ENCODE data around the gene GNMT.

The GNMT gene

GRCh38 chr6:42971746-42972327, 11.3 kb downstream of the GNMT start:
- Histone ChIP-seq H3K36me3 (ENCODE audit: control insufficient read depth in 4 of 4, insufficient read depth in 4 of 4, low read length in 3 of 4) (peaks cover 0 to 42% (median 26%) of the 10 kb centered on the region in 4 experiments), H3K27me3 (replicated peaks in 2 of 5; ENCODE audit: control insufficient read depth in 4 of 5, insufficient read depth in 5 of 5, low read length in 4 of 5) (no peaks in the 10 kb centered on the region), H3K9me3 (ENCODE audit: control extremely low read depth in 1 of 5, control insufficient read depth in 4 of 5, insufficient read depth in 2 of 5, low read depth in 1 of 5, low read length in 4 of 5) (no peaks in the 10 kb centered on the region), H3K27ac (ENCODE audit: insufficient read depth in 1 of 2, low read depth in 1 of 2, low read length in 2 of 2, poor library complexity in 1 of 2, severe bottlenecking in 2 of 2) (no peak overlapping the region), H3K4me1 (ENCODE audit: control extremely low read depth in 1 of 4, control insufficient read depth in 4 of 4, insufficient read depth in 4 of 4, low read length in 3 of 4) (peaks cover 7 to 16% (median 11%) of the 10 kb centered on the region in 4 experiments), H3K4me3 (ENCODE audit: control insufficient read depth in 1 of 7, extremely low read depth in 1 of 7, insufficient read depth in 4 of 7, low read depth in 2 of 7, low read length in 6 of 7) (no peak overlapping the region)
- POLR2A ChIA-PET, result no interaction called here
- CTCF ChIA-PET, result interaction anchor here (1.5 to 2.3 kb wide), 2 partner anchors 10 to 44 kb away, joined by 4 to 7 read pairs; no protein-coding TSS in a partner anchor
- 91% methylated on average over 3 of the region's 3 CpGs for WGBS (ENCODE audit: insufficient coverage)
- DNase-seq, result no peak

- CTCF ChIA-PET, result interaction anchor here (1.0 to 3.3 kb wide), 2 partner anchors 9 to 61 kb away, joined by 3 to 15 read pairs; no protein-coding TSS in a partner anchor
- no CpG with 5 or more reads among the region's 3 CpGs for WGBS (ENCODE audit: insufficient coverage)
- H3K27me3 ChIP-seq (replicated peaks in 2 of 5; ENCODE audit: control insufficient read depth in 4 of 5, insufficient read depth in 5 of 5, low read length in 4 of 5), result no peaks in the 10 kb centered on the region
- H3K36me3 ChIP-seq (ENCODE audit: control insufficient read depth in 4 of 4, insufficient read depth in 4 of 4, low read length in 3 of 4), result peaks cover 0 to 26% (median 20%) of the 10 kb centered on the region in 4 experiments
- DNase-seq, result no peak
- H3K9me3 ChIP-seq (ENCODE audit: control extremely low read depth in 1 of 5, control insufficient read depth in 4 of 5, insufficient read depth in 2 of 5, low read depth in 1 of 5, low read length in 4 of 5), result no peaks in the 10 kb centered on the region
- no peak overlapping the region for H3K27ac ChIP-seq (ENCODE audit: insufficient read depth in 1 of 2, low read depth in 1 of 2, low read length in 2 of 2, poor library complexity in 1 of 2, severe bottlenecking in 2 of 2)
- H3K4me3 ChIP-seq (ENCODE audit: control insufficient read depth in 1 of 7, extremely low read depth in 1 of 7, insufficient read depth in 4 of 7, low read depth in 2 of 7, low read length in 6 of 7), result no peak overlapping the region
- POLR2A ChIA-PET, result no interaction called here
- peaks cover 7 to 23% (median 18%) of the 10 kb centered on the region in 4 experiments for H3K4me1 ChIP-seq (ENCODE audit: control extremely low read depth in 1 of 4, control insufficient read depth in 4 of 4, insufficient read depth in 4 of 4, low read length in 3 of 4)
Measured at GRCh38 chr6:42973926-42974325, 13.4 kb downstream of the GNMT start.

GRCh38 chr6:42974919-42975505, 14.5 kb downstream of the GNMT start:
- no peak overlapping the region for H3K27ac ChIP-seq (ENCODE audit: insufficient read depth in 1 of 2, low read depth in 1 of 2, low read length in 2 of 2, poor library complexity in 1 of 2, severe bottlenecking in 2 of 2)
- POLR2A ChIA-PET, result interaction anchor here (0.6 kb wide), 1 partner anchor 61 kb away, joined by 3 read pairs; no protein-coding TSS in a partner anchor
- CTCF ChIA-PET, result interaction anchor here (3.3 kb wide), 1 partner anchor 10 kb away, joined by 15 read pairs; no protein-coding TSS in a partner anchor

GRCh38 chr6:42978487-42978838, 17.9 kb downstream of the GNMT start:
- CTCF ChIA-PET, result interaction anchor here (0.9 to 1.2 kb wide), 3 partner anchors 10 to 42 kb away, joined by 3 to 5 read pairs (median 4); no protein-coding TSS in a partner anchor
- under 1% methylated on average over 24 of the region's 28 CpGs for WGBS (ENCODE audit: insufficient coverage)
- DNase-seq, result peak in 1 of 3 donors; percentile 11

More at GRCh38 chr6:42974919-42975505, 14.5 kb downstream of the GNMT start:
- Histone ChIP-seq H3K4me1 (ENCODE audit: control extremely low read depth in 1 of 4, control insufficient read depth in 4 of 4, insufficient read depth in 4 of 4, low read length in 3 of 4) (peaks cover 14 to 32% (median 26%) of the 10 kb centered on the region in 4 experiments), H3K27me3 (replicated peaks in 2 of 5; ENCODE audit: control insufficient read depth in 4 of 5, insufficient read depth in 5 of 5, low read length in 4 of 5) (no peaks in the 10 kb centered on the region), H3K4me3 (ENCODE audit: control insufficient read depth in 1 of 7, extremely low read depth in 1 of 7, insufficient read depth in 4 of 7, low read depth in 2 of 7, low read length in 6 of 7) (no peak overlapping the region), H3K36me3 (ENCODE audit: control insufficient read depth in 4 of 4, insufficient read depth in 4 of 4, low read length in 3 of 4) (peaks cover 0 to 16% (median 12%) of the 10 kb centered on the region in 4 experiments), H3K9me3 (ENCODE audit: control extremely low read depth in 1 of 5, control insufficient read depth in 4 of 5, insufficient read depth in 2 of 5, low read depth in 1 of 5, low read length in 4 of 5) (no peaks in the 10 kb centered on the region)
- WGBS (ENCODE audit: insufficient coverage), result 97% methylated on average over 5 of the region's 5 CpGs
- DNase-seq, result no peak

GRCh38 chr6:42978839-42979522, 18.4 kb downstream of the GNMT start, which contains the start of gene PEX6:
Gene PEX6, minus strand, starts transcription at chr6:42979181. Its CDS starts 31 bp downstream, at chr6:42979150.
- Histone ChIP-seq H3K9me3 (ENCODE audit: control extremely low read depth in 1 of 5, control insufficient read depth in 4 of 5, insufficient read depth in 2 of 5, low read depth in 1 of 5, low read length in 4 of 5) (no peaks in the 10 kb centered on the region), H3K27ac (ENCODE audit: insufficient read depth in 1 of 2, low read depth in 1 of 2, low read length in 2 of 2, poor library complexity in 1 of 2, severe bottlenecking in 2 of 2) (peak within 1 kb of the TSS; percentile 66 to 88), H3K27me3 (replicated peaks in 2 of 5; ENCODE audit: control insufficient read depth in 4 of 5, insufficient read depth in 5 of 5, low read length in 4 of 5) (no peaks in the 10 kb centered on the region), H3K36me3 (ENCODE audit: control insufficient read depth in 4 of 4, insufficient read depth in 4 of 4, low read length in 3 of 4) (peaks cover 0 to 11% (median 3%) of the 10 kb centered on the region in 4 experiments), H3K4me3 (ENCODE audit: control insufficient read depth in 1 of 7, extremely low read depth in 1 of 7, insufficient read depth in 4 of 7, low read depth in 2 of 7, low read length in 6 of 7) (peak within 1 kb of the TSS; percentile 80 to 97 (median 91)), H3K4me1 (ENCODE audit: control extremely low read depth in 1 of 4, control insufficient read depth in 4 of 4, insufficient read depth in 4 of 4, low read length in 3 of 4) (peaks cover 9 to 25% (median 24%) of the 10 kb centered on the region in 4 experiments)
- ChIA-PET POLR2A (interaction anchor here (0.9 to 2.5 kb wide), 4 partner anchors 9 to 80 kb away, joined by 3 to 13 read pairs (median 4); partner anchors contain the start of genes CNPY3, CUL7, KLC4 and MRPL2), CTCF (interaction anchor here (0.9 to 1.6 kb wide), 6 partner anchors 9 to 66 kb away, joined by 3 to 6 read pairs (median 4); no protein-coding TSS in a partner anchor)
- WGBS (ENCODE audit: insufficient coverage), result 0% methylated on average over 55 of the region's 59 CpGs
- DNase-seq, result peak; percentile 92 to 95 (median 94)

More at GRCh38 chr6:42978487-42978838, 17.9 kb downstream of the GNMT start:
- Histone ChIP-seq H3K4me3 (ENCODE audit: control insufficient read depth in 1 of 7, extremely low read depth in 1 of 7, insufficient read depth in 4 of 7, low read depth in 2 of 7, low read length in 6 of 7) (peak overlapping the region; percentile 80 to 97 (median 91)), H3K27me3 (replicated peaks in 2 of 5; ENCODE audit: control insufficient read depth in 4 of 5, insufficient read depth in 5 of 5, low read length in 4 of 5) (no peaks in the 10 kb centered on the region), H3K27ac (ENCODE audit: insufficient read depth in 1 of 2, low read depth in 1 of 2, low read length in 2 of 2, poor library complexity in 1 of 2, severe bottlenecking in 2 of 2) (peak overlapping the region; percentile 66 to 88), H3K36me3 (ENCODE audit: control insufficient read depth in 4 of 4, insufficient read depth in 4 of 4, low read length in 3 of 4) (peaks cover 0 to 13% (median 8%) of the 10 kb centered on the region in 4 experiments), H3K4me1 (ENCODE audit: control extremely low read depth in 1 of 4, control insufficient read depth in 4 of 4, insufficient read depth in 4 of 4, low read length in 3 of 4) (peaks cover 9 to 20% (median 19%) of the 10 kb centered on the region in 4 experiments), H3K9me3 (ENCODE audit: control extremely low read depth in 1 of 5, control insufficient read depth in 4 of 5, insufficient read depth in 2 of 5, low read depth in 1 of 5, low read length in 4 of 5) (no peaks in the 10 kb centered on the region)
- POLR2A ChIA-PET, result interaction anchor here (0.9 to 2.5 kb wide), 4 partner anchors 8 to 81 kb away, joined by 3 to 13 read pairs (median 4); partner anchors contain the start of genes CNPY3, CUL7, KLC4 and MRPL2

GRCh38 chr6:42979523-42980177, 19.1 kb downstream of the GNMT start:
- H3K4me1 ChIP-seq (ENCODE audit: control extremely low read depth in 1 of 4, control insufficient read depth in 4 of 4, insufficient read depth in 4 of 4, low read length in 3 of 4), result peaks cover 9 to 27% (median 24%) of the 10 kb centered on the region in 4 experiments
- no peaks in the 10 kb centered on the region for H3K27me3 ChIP-seq (replicated peaks in 2 of 5; ENCODE audit: control insufficient read depth in 4 of 5, insufficient read depth in 5 of 5, low read length in 4 of 5)
- H3K9me3 ChIP-seq (ENCODE audit: control extremely low read depth in 1 of 5, control insufficient read depth in 4 of 5, insufficient read depth in 2 of 5, low read depth in 1 of 5, low read length in 4 of 5), result no peaks in the 10 kb centered on the region
- 46% methylated on average over 7 of the region's 9 CpGs for WGBS (ENCODE audit: insufficient coverage)
- peak overlapping the region; percentile 80 to 97 (median 91) for H3K4me3 ChIP-seq (ENCODE audit: control insufficient read depth in 1 of 7, extremely low read depth in 1 of 7, insufficient read depth in 4 of 7, low read depth in 2 of 7, low read length in 6 of 7)
- H3K27ac ChIP-seq (ENCODE audit: insufficient read depth in 1 of 2, low read depth in 1 of 2, low read length in 2 of 2, poor library complexity in 1 of 2, severe bottlenecking in 2 of 2), result peak overlapping the region; percentile 66 to 88
- POLR2A ChIA-PET, result interaction anchor here (0.7 to 2.5 kb wide), 3 partner anchors 9 to 83 kb away, joined by 3 to 13 read pairs (median 7); partner anchors contain the start of gene CNPY3
- peak in 2 of 3 donors; percentile 46 to 62 for DNase-seq
- peaks cover 0 to 8% (median under 1%) of the 10 kb centered on the region in 4 experiments for H3K36me3 ChIP-seq (ENCODE audit: control insufficient read depth in 4 of 4, insufficient read depth in 4 of 4, low read length in 3 of 4)
- CTCF ChIA-PET, result interaction anchor here (0.9 to 1.6 kb wide), 6 partner anchors 8 to 66 kb away, joined by 3 to 6 read pairs (median 4); no protein-coding TSS in a partner anchor

Measured in common myeloid progenitor, CD34-positive (primary cell).